Neuronal stem cell (in vitro differentiated cells): Measurements from ENCODE around the gene STK40.

ENCODE experiments used
- DNase-seq: peaks from one replicate; pipeline ENCODE4 v3.0.0-alpha.2; 2013; ENCODE audit warnings: low spot score
- H2AFZ ChIP-seq: one replicate; pipeline ENCODE4 v1.6.1; 2013; ENCODE audit warnings: mild to moderate bottlenecking, low read length, inconsistent platforms
- H2AK5ac ChIP-seq: 2 replicates; pipeline ENCODE4 v1.6.1; 2013; ENCODE audit warnings: low read depth, mild to moderate bottlenecking, inconsistent platforms, low read length, moderate library complexity, mixed read lengths
- H2BK120ac ChIP-seq: 2 replicates; pipeline ENCODE4 v1.6.1; 2013; ENCODE audit warnings: low read depth, mild to moderate bottlenecking, inconsistent platforms, low read length, moderate library complexity, mixed read lengths
- H2BK12ac ChIP-seq: one replicate; pipeline ENCODE4 v1.6.1; 2013; ENCODE audit warnings: low read length, inconsistent platforms
- H2BK15ac ChIP-seq: 2 replicates; pipeline ENCODE4 v1.6.1; 2013; ENCODE audit warnings: mild to moderate bottlenecking, low read length, inconsistent platforms, mixed read lengths
- H2BK5ac ChIP-seq: one replicate; pipeline ENCODE4 v1.6.1; 2013; ENCODE audit warnings: inconsistent platforms, mild to moderate bottlenecking, low read length, moderate library complexity
- H3K14ac ChIP-seq: one replicate; pipeline ENCODE4 v1.6.1; 2013; ENCODE audit warnings: low read length, inconsistent platforms
- H3K18ac ChIP-seq: 2 replicates; pipeline ENCODE4 v1.6.1; 2013; ENCODE audit warnings: low read length, inconsistent platforms
- H3K23ac ChIP-seq: 2 replicates; pipeline ENCODE4 v1.6.1; 2013; ENCODE audit warnings: low read depth, mild to moderate bottlenecking, mixed read lengths, low read length, inconsistent platforms; ENCODE audit not compliant: poor library complexity
- H3K27ac ChIP-seq: replicated peaks from 3 replicates; pipeline ENCODE4 v1.5.1; 2013; ENCODE audit warnings: low read length, inconsistent platforms
- H3K27me3 ChIP-seq, 3 experiments: 2 replicates each; pipeline ENCODE4 v1.6.1; 2013; ENCODE audit warnings: low read length in 3 of 3, mild to moderate bottlenecking in 2 of 3, inconsistent platforms in 1 of 3, low read depth in 1 of 3, mixed read lengths in 1 of 3, moderate library complexity in 1 of 3; ENCODE audit not compliant: control insufficient read depth in 3 of 3, insufficient read depth in 3 of 3
- H3K36me3 ChIP-seq, 2 donors: replicated peaks in 1 of 2; 2 replicates each; pipeline ENCODE4 v1.6.1; 2013; ENCODE audit warnings: low read length in 2 of 2; ENCODE audit not compliant: control insufficient read depth in 2 of 2, insufficient read depth in 2 of 2
- H3K4ac ChIP-seq: 2 replicates; pipeline ENCODE4 v1.6.1; 2013; ENCODE audit warnings: inconsistent platforms, mild to moderate bottlenecking, low read length, moderate library complexity
- H3K4me1 ChIP-seq, 2 donors: 1 replicate in 1 of 2; 2 replicates in 1 of 2; pipeline ENCODE4 v1.6.1; 2013; ENCODE audit warnings: low read length in 2 of 2, low read depth in 1 of 2; ENCODE audit not compliant: control insufficient read depth in 2 of 2, insufficient read depth in 1 of 2
- H3K4me2 ChIP-seq: one replicate; pipeline ENCODE4 v1.6.1; 2013; ENCODE audit warnings: mild to moderate bottlenecking, low read length, inconsistent platforms; ENCODE audit not compliant: insufficient read depth, poor library complexity, severe bottlenecking
- H3K4me3 ChIP-seq, 2 donors: 2 replicates each; pipeline ENCODE4 v1.5.1; 2013; ENCODE audit warnings: low read length in 2 of 2, mild to moderate bottlenecking in 2 of 2, inconsistent platforms in 1 of 2, moderate library complexity in 1 of 2
- H3K79me1 ChIP-seq: one replicate; pipeline ENCODE4 v1.6.1; 2013; ENCODE audit warnings: low read depth, mild to moderate bottlenecking, inconsistent platforms, low read length, moderate library complexity
- H3K9ac ChIP-seq: one replicate; pipeline ENCODE4 v1.6.1; 2013; ENCODE audit warnings: mild to moderate bottlenecking, low read depth, low read length, inconsistent platforms; ENCODE audit not compliant: poor library complexity
- H3K9me3 ChIP-seq, 2 donors: replicated peaks in 1 of 2; 2 replicates each; pipeline versions ENCODE3 to v1.6.1; 2013; ENCODE audit warnings: low read length in 2 of 2, mild to moderate bottlenecking in 2 of 2, inconsistent platforms in 1 of 2, low read depth in 1 of 2, mixed read lengths in 1 of 2, moderate library complexity in 1 of 2; ENCODE audit not compliant: control insufficient read depth in 2 of 2, insufficient read depth in 1 of 2
- H4K8ac ChIP-seq: one replicate; pipeline ENCODE4 v1.6.1; 2013; ENCODE audit warnings: low read depth, mild to moderate bottlenecking, inconsistent platforms, low read length, moderate library complexity
- H4K91ac ChIP-seq: one replicate; pipeline ENCODE4 v1.6.1; 2013; ENCODE audit warnings: low read length, low read depth, mild to moderate bottlenecking, inconsistent platforms; ENCODE audit not compliant: poor library complexity
- WGBS, 2 donors: extraction: QIAGEN DNeasy Blood & Tissue Kit; methylation state at CpG; one replicate each; pipeline ENCODE4 v1.1.7; 2013; ENCODE audit warnings: missing lambda C conversion rate in 2 of 2, mixed read lengths in 1 of 2; ENCODE audit not compliant: insufficient read length in 2 of 2, insufficient replicate concordance in 1 of 2; ENCODE audit errors: extremely low coverage in 2 of 2; 5-methylcytosine and 5-hydroxymethylcytosine counted together

The STK40 gene

GRCh38 chr1:36384542-36385409 is 948 bp downstream of the STK40 start:
- H2BK15ac ChIP-seq: no peak overlapping the region

GRCh38 chr1:36383240-36383639 is 2.5 kb downstream of the STK40 start:
- H3K4me3 ChIP-seq: no peak overlapping the region
- DNase-seq: no peak

More at GRCh38 chr1:36384542-36385409, 948 bp downstream of the STK40 start:
- WGBS, 2 donors: no CpG with 5 or more reads among the region's 25 CpGs
- Histone ChIP-seq H3K4me1 (peaks cover 19 to 21% of the 10 kb centered on the region in 2 donors), H3K27me3 (no peaks in the 10 kb centered on the region), H4K8ac (no peak overlapping the region), H3K4ac (no peak overlapping the region), H3K9ac (peak overlapping the region; percentile 32), H3K14ac (no peak overlapping the region), H3K36me3 (peaks cover 8 to 18% of the 10 kb centered on the region in 2 donors), H3K23ac (peak overlapping the region; percentile 16), H3K18ac (no peak overlapping the region), H2BK5ac (peak overlapping the region; percentile 83), H2AK5ac (no peak overlapping the region), H2AFZ (peak overlapping the region; percentile 95), H3K9me3 (no peaks in the 10 kb centered on the region), H2BK120ac (no peak overlapping the region), H3K79me1 (peaks cover 3% of the 10 kb centered on the region), H3K4me2 (peak overlapping the region; percentile 97), H4K91ac (no peak overlapping the region), H3K4me3 (peak overlapping the region; percentile 85 to 93), H2BK12ac (no peak overlapping the region), H3K27ac (peak overlapping the region; percentile 2)
- DNase-seq: no peak

GRCh38 chr1:36382669-36383068 is 3.1 kb downstream of the STK40 start:
- H2AFZ ChIP-seq: no peak overlapping the region
- H2BK15ac ChIP-seq: no peak overlapping the region
- WGBS, 2 donors: no CpG with 5 or more reads among the region's 4 CpGs
- H3K4ac ChIP-seq: no peak overlapping the region
- H2BK12ac ChIP-seq: no peak overlapping the region
- no peak overlapping the region for H2BK5ac ChIP-seq
- no peak overlapping the region for H3K4me3 ChIP-seq
- H3K9me3 ChIP-seq: no peaks in the 10 kb centered on the region
- no peak overlapping the region for H3K27ac ChIP-seq
- H3K23ac ChIP-seq: no peak overlapping the region
- H3K14ac ChIP-seq: no peak overlapping the region
- H3K79me1 ChIP-seq: peaks cover 3% of the 10 kb centered on the region
- no peak overlapping the region for H4K91ac ChIP-seq
- H4K8ac ChIP-seq: no peak overlapping the region
- H3K4me2 ChIP-seq: no peak overlapping the region
- no peak for DNase-seq
- no peaks in the 10 kb centered on the region for H3K27me3 ChIP-seq
- H2BK120ac ChIP-seq: no peak overlapping the region
- H3K9ac ChIP-seq: no peak overlapping the region
- H3K36me3 ChIP-seq: peaks cover 12 to 19% of the 10 kb centered on the region in 2 donors
- peaks cover 16 to 18% of the 10 kb centered on the region in 2 donors for H3K4me1 ChIP-seq
- H3K18ac ChIP-seq: no peak overlapping the region
- H2AK5ac ChIP-seq: no peak overlapping the region

More at GRCh38 chr1:36383240-36383639, 2.5 kb downstream of the STK40 start:
- no CpG with 5 or more reads among the region's 4 CpGs for whole genome bisulfite sequencing, 2 donors
- peaks cover 3% of the 10 kb centered on the region for H3K79me1 ChIP-seq
- no peak overlapping the region for H4K8ac ChIP-seq
- H3K9me3 ChIP-seq: no peaks in the 10 kb centered on the region
- H3K9ac ChIP-seq: no peak overlapping the region
- H2AK5ac ChIP-seq: no peak overlapping the region
- no peak overlapping the region for H2BK15ac ChIP-seq
- H3K4me1 ChIP-seq: peaks cover 19 to 21% of the 10 kb centered on the region in 2 donors
- no peak overlapping the region for H2BK120ac ChIP-seq
- no peak overlapping the region for H2BK12ac ChIP-seq
- H3K36me3 ChIP-seq: peaks cover 9 to 15% of the 10 kb centered on the region in 2 donors
- H3K18ac ChIP-seq: peak overlapping the region; percentile 20
- H2AFZ ChIP-seq: no peak overlapping the region
- no peak overlapping the region for H3K27ac ChIP-seq
- no peak overlapping the region for H4K91ac ChIP-seq
- H3K23ac ChIP-seq: no peak overlapping the region
- H2BK5ac ChIP-seq: no peak overlapping the region
- no peak overlapping the region for H3K4me2 ChIP-seq
- H3K4ac ChIP-seq: no peak overlapping the region
- no peaks in the 10 kb centered on the region for H3K27me3 ChIP-seq
- H3K14ac ChIP-seq: no peak overlapping the region

- Histone ChIP-seq H2BK120ac (no peak overlapping the region), H2AK5ac (no peak overlapping the region), H3K36me3 (peaks cover 12 to 19% of the 10 kb centered on the region in 2 donors), H3K9me3 (no peaks in the 10 kb centered on the region), H3K4me2 (no peak overlapping the region), H4K91ac (no peak overlapping the region), H2BK15ac (no peak overlapping the region), H3K14ac (no peak overlapping the region), H2BK12ac (no peak overlapping the region), H2AFZ (no peak overlapping the region), H3K4me1 (peaks cover 15% of the 10 kb centered on the region in 2 donors), H3K4me3 (no peak overlapping the region), H2BK5ac (no peak overlapping the region), H3K18ac (no peak overlapping the region), H3K79me1 (peaks cover 3% of the 10 kb centered on the region), H3K27ac (no peak overlapping the region), H3K23ac (no peak overlapping the region), H3K4ac (no peak overlapping the region), H3K27me3 (no peaks in the 10 kb centered on the region), H4K8ac (no peak overlapping the region), H3K9ac (no peak overlapping the region)
- no peak for DNase-seq
- no CpG with 5 or more reads among the region's 9 CpGs for WGBS, 2 donors
These were observed 3.5 kb downstream of the STK40 start for GRCh38 chr1:36382231-36382630.
